ENCODE data around the gene SH2D3A.
A peak's percentile ranks its signal among the peaks of the same experiment; 100 is the strongest.

The SH2D3A gene

GRCh38 chr19:6736169-6736916 lies 30.9 kb downstream of the SH2D3A start:
- H3K4me3 ChIP-seq (ENCODE audit: low read depth, low read length): peak overlapping the region; percentile 86
- peak; percentile 77 for TF ChIP-seq CTCF (IDR thresholded peaks at IDR 0.05; ENCODE audit: low read depth, low read length, missing control alignments)
- peak; percentile 75 for DNase-seq (ENCODE audit: low read depth)

- peak overlapping the region; percentile 86 for H3K4me3 ChIP-seq (ENCODE audit: low read depth, low read length)
- TF ChIP-seq CTCF (IDR thresholded peaks at IDR 0.05; ENCODE audit: low read depth, low read length, missing control alignments): no peak
- DNase-seq (ENCODE audit: low read depth): no peak
Observed at GRCh38 chr19:6735181-6735911, 31.9 kb downstream of the SH2D3A start.

- DNase-seq (ENCODE audit: low read depth): no peak
- no peak for TF ChIP-seq CTCF (IDR thresholded peaks at IDR 0.05; ENCODE audit: low read depth, low read length, missing control alignments)
- no peak overlapping the region for H3K4me3 ChIP-seq (ENCODE audit: low read depth, low read length)
Observed at GRCh38 chr19:6734096-6734696, 33.0 kb downstream of the SH2D3A start.

GRCh38 chr19:6733338-6734095 lies 33.7 kb downstream of the SH2D3A start:
- no peak overlapping the region for H3K4me3 ChIP-seq (ENCODE audit: low read depth, low read length)
- TF ChIP-seq CTCF (IDR thresholded peaks at IDR 0.05; ENCODE audit: low read depth, low read length, missing control alignments): peak; percentile 14
- DNase-seq (ENCODE audit: low read depth): no peak

- no peak overlapping the region for H3K4me3 ChIP-seq (ENCODE audit: low read depth, low read length)
- DNase-seq (ENCODE audit: low read depth): no peak
- no peak for TF ChIP-seq CTCF (IDR thresholded peaks at IDR 0.05; ENCODE audit: low read depth, low read length, missing control alignments)
Observed at GRCh38 chr19:6732803-6733337, 34.4 kb downstream of the SH2D3A start.

- no peak for DNase-seq (ENCODE audit: low read depth)
- TF ChIP-seq CTCF (IDR thresholded peaks at IDR 0.05; ENCODE audit: low read depth, low read length, missing control alignments): no peak
- H3K4me3 ChIP-seq (ENCODE audit: low read depth, low read length): no peak overlapping the region
Observed at GRCh38 chr19:6731822-6732221, 35.4 kb downstream of the SH2D3A start.
